Neural progenitor cell (in vitro differentiated cells): Measurements from ENCODE around the gene STAG3.

Experiments used
- CTCF ChIP-seq: fragments of 200-600 bp; sonication (generic); IDR thresholded peaks from 2 replicates; pipeline ENCODE4 v1.5.1; 2017; ENCODE audit warnings: antibody characterized with exemption, mild to moderate bottlenecking
- EZH2 ChIP-seq: fragments of 200-600 bp; sonication (generic); IDR thresholded peaks from 2 replicates; pipeline ENCODE4 v1.6.1; 2017; ENCODE audit warnings: antibody characterized with exemption, mild to moderate bottlenecking, moderate library complexity

- no peak for TF ChIP-seq CTCF
- TF ChIP-seq EZH2, result no peak
Observed at GRCh38 chr7:100160067-100160466, 17.7 kb upstream of the STAG3 start.
